Mesenchymal stem cell (in vitro differentiated cells and primary cell): ENCODE results near the gene SLC25A25.

Experiments
- DNase-seq: peaks from one replicate; pipeline ENCODE4 v3.0.0-alpha.2; 2013
- H2AFZ ChIP-seq: one replicate; pipeline ENCODE4 v1.6.1; 2013; ENCODE audit warnings: low read depth, mild to moderate bottlenecking, control low read depth, inconsistent platforms, low read length, moderate library complexity
- H2AK5ac ChIP-seq: 2 replicates; pipeline ENCODE4 v1.6.1; 2013; ENCODE audit warnings: low read length, moderate library complexity, mild to moderate bottlenecking, inconsistent platforms; ENCODE audit not compliant: severe bottlenecking
- H2BK120ac ChIP-seq: one replicate; pipeline ENCODE4 v1.6.1; 2013; ENCODE audit warnings: low read depth, mild to moderate bottlenecking, inconsistent platforms, low read length, moderate library complexity
- H2BK12ac ChIP-seq, 2 experiments: one replicate each; pipeline ENCODE4 v1.6.1; 2013; ENCODE audit warnings: inconsistent platforms in 2 of 2, low read length in 2 of 2, mild to moderate bottlenecking in 2 of 2, moderate library complexity in 2 of 2, control low read depth in 1 of 2
- H2BK15ac ChIP-seq: one replicate; pipeline ENCODE4 v1.6.1; 2013; ENCODE audit warnings: mild to moderate bottlenecking, low read depth, inconsistent platforms; ENCODE audit not compliant: poor library complexity, severe bottlenecking
- H2BK5ac ChIP-seq: 2 replicates; pipeline ENCODE4 v1.6.1; 2013; ENCODE audit warnings: low read depth, mild to moderate bottlenecking, low read length, control low read depth, inconsistent platforms; ENCODE audit not compliant: poor library complexity, severe bottlenecking
- H3K14ac ChIP-seq, 2 experiments: one replicate each; pipeline ENCODE4 v1.6.1; 2013; ENCODE audit warnings: inconsistent platforms in 2 of 2, low read length in 2 of 2, control low read depth in 1 of 2, mild to moderate bottlenecking in 1 of 2, moderate library complexity in 1 of 2
- H3K18ac ChIP-seq, 2 experiments: one replicate each; pipeline ENCODE4 v1.6.1; 2013; ENCODE audit warnings: inconsistent platforms in 2 of 2, low read length in 2 of 2, control low read depth in 1 of 2, low read depth in 1 of 2, mild to moderate bottlenecking in 1 of 2
- H3K23ac ChIP-seq, 2 experiments: one replicate each; pipeline ENCODE4 v1.6.1; 2013; ENCODE audit warnings: inconsistent platforms in 2 of 2, low read length in 2 of 2, mild to moderate bottlenecking in 2 of 2, moderate library complexity in 2 of 2, control low read depth in 1 of 2
- H3K27ac ChIP-seq: 2 replicates; pipeline ENCODE4 v1.5.1; 2013; ENCODE audit warnings: mild to moderate bottlenecking, moderate library complexity, low read length, control low read depth, inconsistent platforms; ENCODE audit not compliant: poor library complexity, severe bottlenecking
- H3K27me3 ChIP-seq, 2 experiments: 2 replicates each; pipeline versions ENCODE4 v1.6.1 to v1.7.0; 2013; ENCODE audit warnings: low read length in 2 of 2, mild to moderate bottlenecking in 2 of 2, moderate library complexity in 2 of 2, control low read depth in 1 of 2, inconsistent platforms in 1 of 2; ENCODE audit not compliant: control insufficient read depth in 1 of 2, insufficient read depth in 1 of 2
- H3K36me3 ChIP-seq, 2 experiments: 2 replicates each; pipeline versions ENCODE4 v1.6.1 to v1.7.0; 2013; ENCODE audit warnings: low read length in 2 of 2, control low read depth in 1 of 2, inconsistent platforms in 1 of 2, low read depth in 1 of 2, mild to moderate bottlenecking in 1 of 2; ENCODE audit not compliant: insufficient read depth in 2 of 2, control insufficient read depth in 1 of 2
- H3K4ac ChIP-seq, 2 experiments: one replicate each; pipeline ENCODE4 v1.6.1; 2013; ENCODE audit warnings: inconsistent platforms in 2 of 2, low read length in 2 of 2, mild to moderate bottlenecking in 2 of 2, moderate library complexity in 2 of 2, control low read depth in 1 of 2, low read depth in 1 of 2
- H3K4me1 ChIP-seq: 2 replicates; pipeline ENCODE4 v1.6.1; 2013; ENCODE audit warnings: low read depth, low read length, control low read depth; ENCODE audit not compliant: control insufficient read depth, insufficient read depth
- H3K4me2 ChIP-seq: 2 replicates; pipeline ENCODE4 v1.6.1; 2013; ENCODE audit warnings: low read length, mild to moderate bottlenecking, inconsistent platforms; ENCODE audit not compliant: poor library complexity, severe bottlenecking
- H3K4me3 ChIP-seq, 2 experiments: 2 replicates each; pipeline versions ENCODE4 v1.5.1 to v1.7.0; 2013; ENCODE audit warnings: low read length in 2 of 2, mild to moderate bottlenecking in 2 of 2, control low read depth in 1 of 2, low read depth in 1 of 2; ENCODE audit not compliant: insufficient read depth in 1 of 2
- H3K79me1 ChIP-seq: replicated peaks from 2 replicates; pipeline ENCODE4 v1.6.1; 2013; ENCODE audit warnings: mild to moderate bottlenecking, control low read depth, low read length, inconsistent platforms; ENCODE audit not compliant: poor library complexity, severe bottlenecking
- H3K9ac ChIP-seq: 2 replicates; pipeline ENCODE4 v1.7.0; 2013; ENCODE audit warnings: mild to moderate bottlenecking, low read length, moderate library complexity
- H3K9me3 ChIP-seq: 2 replicates; pipeline ENCODE4 v1.7.0; 2013; ENCODE audit warnings: mild to moderate bottlenecking, low read length; ENCODE audit not compliant: control insufficient read depth
- H4K8ac ChIP-seq: one replicate; pipeline ENCODE4 v1.6.1; 2013; ENCODE audit warnings: inconsistent platforms, mild to moderate bottlenecking, low read length, moderate library complexity
- H4K91ac ChIP-seq: one replicate; pipeline ENCODE4 v1.6.1; 2013; ENCODE audit warnings: mild to moderate bottlenecking, low read length, inconsistent platforms
- WGBS: methylation state at CpG from one replicate; pipeline ENCODE4 v1.1.7; 2013; ENCODE audit warnings: mixed read lengths; 5-methylcytosine and 5-hydroxymethylcytosine counted together

SLC25A25 gene

DNA sequence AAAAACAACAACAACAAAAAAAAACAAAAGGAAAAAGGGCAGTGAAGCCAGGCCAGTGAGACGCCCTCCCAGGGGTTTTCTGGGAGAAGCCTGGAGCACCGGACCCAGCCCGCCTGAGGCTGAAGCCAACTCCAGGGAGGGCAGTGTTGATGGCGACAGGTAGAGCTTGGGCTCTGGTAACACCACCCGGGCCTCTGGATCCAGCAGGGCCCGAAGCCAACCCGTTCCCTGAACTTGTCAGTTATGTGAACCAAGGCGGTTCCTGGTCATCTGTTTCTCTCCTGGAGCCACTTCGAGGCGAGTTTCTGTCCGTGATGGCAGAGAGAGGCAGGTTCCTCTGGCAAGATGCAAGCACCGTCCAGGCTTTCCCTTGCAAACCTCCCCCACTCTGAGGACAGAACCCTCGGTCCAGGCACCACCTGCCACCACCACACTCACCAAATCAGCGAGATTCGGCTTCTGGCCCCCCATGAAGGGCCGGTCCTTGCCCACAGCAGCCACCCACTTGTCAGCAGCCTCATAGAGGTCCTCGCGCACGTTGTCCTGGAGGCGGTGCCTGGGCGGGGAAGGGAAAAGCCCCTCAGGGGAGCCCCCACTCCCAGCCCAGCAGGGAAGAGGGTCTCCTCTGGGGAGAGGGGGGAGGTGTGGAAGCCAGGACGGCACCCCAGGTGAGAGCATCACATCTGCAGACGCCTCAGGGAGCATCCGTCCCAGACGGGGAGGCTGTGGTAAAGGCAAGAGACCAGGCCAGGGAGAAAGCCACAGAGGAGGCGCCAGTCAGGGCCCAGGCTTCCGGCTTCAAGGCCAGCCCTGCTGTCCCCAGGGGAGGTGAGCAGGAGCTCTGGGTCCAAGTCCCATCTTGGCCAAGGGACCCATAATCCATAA is 54.1 kb downstream of the SLC25A25 start:
- no peak overlapping the region for H3K4ac ChIP-seq
- no peak overlapping the region for H2BK120ac ChIP-seq
- H3K36me3 ChIP-seq = peaks cover 41 to 62% of the 10 kb centered on the region in 2 experiments
- no peak overlapping the region for H3K14ac ChIP-seq
- no peak overlapping the region for H4K91ac ChIP-seq
- H2BK5ac ChIP-seq = no peak overlapping the region
- no peak for DNase-seq
- H3K23ac ChIP-seq = no peak overlapping the region
- H3K18ac ChIP-seq = no peak overlapping the region
- H3K27ac ChIP-seq = no peak overlapping the region
- H3K27me3 ChIP-seq = no peaks in the 10 kb centered on the region
- H3K9ac ChIP-seq = no peak overlapping the region
- peaks cover 17% of the 10 kb centered on the region for H3K79me1 ChIP-seq
- no peak overlapping the region for H2BK15ac ChIP-seq
- WGBS = 96% methylated on average over 27 of the region's 27 CpGs
- H2AK5ac ChIP-seq = no peak overlapping the region
- H3K4me1 ChIP-seq = peaks cover 21% of the 10 kb centered on the region
- no peak overlapping the region for H2BK12ac ChIP-seq
- H3K9me3 ChIP-seq = no peaks in the 10 kb centered on the region
- no peak overlapping the region for H3K4me2 ChIP-seq
- H2AFZ ChIP-seq = no peak overlapping the region
- H4K8ac ChIP-seq = no peak overlapping the region
- no peak overlapping the region for H3K4me3 ChIP-seq

DNA sequence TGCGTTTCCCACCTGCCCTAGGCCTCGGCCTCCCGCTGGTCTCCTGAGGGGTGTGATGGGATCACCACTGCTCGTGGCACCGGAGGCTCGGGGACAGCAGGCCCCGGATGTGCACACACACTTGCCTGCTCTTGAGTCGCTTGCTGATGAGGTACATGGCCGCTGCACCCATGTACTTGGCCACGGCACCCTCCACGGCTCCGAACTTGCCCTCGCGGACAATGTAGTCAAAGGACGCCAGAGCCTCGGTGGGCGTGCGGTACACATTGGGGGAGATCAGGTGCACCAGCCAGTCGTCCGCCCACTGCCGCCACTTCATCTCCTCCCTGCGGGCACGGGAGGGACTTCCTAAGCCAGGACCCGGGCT is 54.8 kb downstream of the SLC25A25 start:
- no peak overlapping the region for H3K4ac ChIP-seq
- 98% methylated on average over 24 of the region's 24 CpGs for WGBS

DNA sequence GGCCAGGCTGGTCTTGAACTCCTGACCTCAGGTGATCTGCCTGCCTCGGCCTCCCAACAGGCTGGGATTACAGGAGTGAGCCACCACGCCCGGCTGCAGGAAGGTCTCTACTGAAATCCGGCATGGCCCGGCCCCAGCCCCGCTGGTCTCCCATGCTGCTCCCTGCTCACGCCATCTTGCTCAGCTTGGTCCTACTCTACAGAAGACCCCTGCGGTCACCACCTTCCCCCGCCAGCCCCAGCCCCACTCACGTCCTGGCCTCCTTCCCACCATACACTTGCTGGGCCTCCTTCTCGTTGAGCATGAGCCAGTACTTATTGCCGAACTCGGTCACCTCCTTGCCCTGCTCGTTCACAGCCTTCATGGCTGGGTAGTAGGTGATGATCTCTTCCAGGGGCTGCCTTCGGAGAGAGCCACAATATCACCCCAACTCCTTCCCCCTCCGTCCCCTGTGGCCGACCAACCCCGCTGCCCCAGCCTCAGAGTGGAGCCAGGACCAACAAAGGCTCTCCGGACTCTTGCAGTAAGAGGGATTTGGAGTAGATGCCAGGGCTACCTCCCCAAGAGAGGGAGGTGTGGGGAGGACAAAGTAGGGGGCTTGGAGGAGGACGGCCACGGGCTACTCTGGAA is 55.5 kb downstream of the SLC25A25 start:
- no peaks in the 10 kb centered on the region for H3K9me3 ChIP-seq
- H3K14ac ChIP-seq = no peak overlapping the region
- no peaks in the 10 kb centered on the region for H3K27me3 ChIP-seq
- no peak overlapping the region for H2BK120ac ChIP-seq
- H2BK5ac ChIP-seq = no peak overlapping the region
- H2BK12ac ChIP-seq = no peak overlapping the region
- peaks cover 18% of the 10 kb centered on the region for H3K79me1 ChIP-seq
- H4K91ac ChIP-seq = no peak overlapping the region
- H3K4ac ChIP-seq = no peak overlapping the region
- H3K18ac ChIP-seq = no peak overlapping the region
- H2BK15ac ChIP-seq = no peak overlapping the region
- no peak overlapping the region for H2AFZ ChIP-seq
- H4K8ac ChIP-seq = no peak overlapping the region
- H2AK5ac ChIP-seq = no peak overlapping the region
- H3K27ac ChIP-seq = no peak overlapping the region
- H3K4me2 ChIP-seq = no peak overlapping the region
- H3K36me3 ChIP-seq = peaks cover 41 to 62% of the 10 kb centered on the region in 2 experiments
- H3K4me1 ChIP-seq = peaks cover 15% of the 10 kb centered on the region
- no peak overlapping the region for H3K4me3 ChIP-seq
- DNase-seq = no peak
- no peak overlapping the region for H3K23ac ChIP-seq
- no peak overlapping the region for H3K9ac ChIP-seq
- over 99% methylated on average over 16 of the region's 21 CpGs for WGBS

More for the DNA sequence above, 54.8 kb downstream of the SLC25A25 start:
- H2BK5ac ChIP-seq = no peak overlapping the region
- H3K4me2 ChIP-seq = no peak overlapping the region
- H3K23ac ChIP-seq = no peak overlapping the region
- H3K9me3 ChIP-seq = no peaks in the 10 kb centered on the region
- H2BK12ac ChIP-seq = no peak overlapping the region
- no peak overlapping the region for H3K18ac ChIP-seq
- H3K14ac ChIP-seq = no peak overlapping the region
- H2BK120ac ChIP-seq = no peak overlapping the region
- H4K8ac ChIP-seq = no peak overlapping the region
- peaks cover 18% of the 10 kb centered on the region for H3K4me1 ChIP-seq
- H3K27ac ChIP-seq = no peak overlapping the region
- no peaks in the 10 kb centered on the region for H3K27me3 ChIP-seq
- no peak overlapping the region for H3K4me3 ChIP-seq
- H2AFZ ChIP-seq = no peak overlapping the region
- H2BK15ac ChIP-seq = no peak overlapping the region
- H3K79me1 ChIP-seq = peaks cover 17% of the 10 kb centered on the region
- no peak overlapping the region for H4K91ac ChIP-seq
- no peak overlapping the region for H3K9ac ChIP-seq
- H2AK5ac ChIP-seq = no peak overlapping the region
- DNase-seq = no peak
- H3K36me3 ChIP-seq = peaks cover 41 to 62% of the 10 kb centered on the region in 2 experiments

DNA sequence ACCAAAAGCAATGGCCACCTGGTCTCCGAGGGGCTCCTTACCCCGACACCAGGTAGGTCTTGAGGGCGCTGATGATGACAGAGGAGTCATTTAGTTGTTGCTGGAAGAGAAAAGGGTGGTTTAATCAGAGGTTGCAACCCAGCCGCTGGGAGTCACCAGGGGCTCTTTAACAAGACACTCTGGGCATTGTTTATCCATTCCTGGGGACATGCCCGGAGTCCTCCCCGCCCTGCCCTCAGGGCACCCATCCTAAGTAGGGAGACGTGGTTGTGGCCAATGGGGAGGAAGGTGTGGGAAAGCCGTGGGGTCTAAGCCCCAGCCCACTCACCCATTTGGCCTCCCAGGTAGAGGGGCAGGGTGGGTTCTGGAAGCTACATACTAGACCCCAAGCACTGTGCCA is 56.4 kb downstream of the SLC25A25 start:
- no peak overlapping the region for H2AFZ ChIP-seq
- H3K23ac ChIP-seq = no peak overlapping the region
- H2AK5ac ChIP-seq = no peak overlapping the region
- H3K18ac ChIP-seq = no peak overlapping the region
- H2BK5ac ChIP-seq = no peak overlapping the region
- peaks cover 23% of the 10 kb centered on the region for H3K4me1 ChIP-seq
- no peak overlapping the region for H2BK120ac ChIP-seq
- no peak overlapping the region for H4K91ac ChIP-seq
- H3K9ac ChIP-seq = no peak overlapping the region
- peaks cover 41 to 57% of the 10 kb centered on the region in 2 experiments for H3K36me3 ChIP-seq
- DNase-seq = no peak
- no peak overlapping the region for H3K4me3 ChIP-seq
- no peak overlapping the region for H2BK15ac ChIP-seq
- no peaks in the 10 kb centered on the region for H3K9me3 ChIP-seq
- no peak overlapping the region for H3K4me2 ChIP-seq
- H4K8ac ChIP-seq = no peak overlapping the region
- H3K4ac ChIP-seq = no peak overlapping the region
- 97% methylated on average over 8 of the region's 8 CpGs for WGBS
- H3K79me1 ChIP-seq = peaks cover 24% of the 10 kb centered on the region
- no peak overlapping the region for H3K14ac ChIP-seq
- H3K27me3 ChIP-seq = no peaks in the 10 kb centered on the region
- H2BK12ac ChIP-seq = no peak overlapping the region
- H3K27ac ChIP-seq = no peak overlapping the region
